ENCODE measurements around the gene PLXDC2. TPM values are rescaled to one million over a fixed set of nuclear protein-coding genes. Genes with fewer than 3 reads are reported as not detected.

Gene PLXDC2
- total RNA-seq, 3 donors from 2014 or later = 63.9 to 125 (median 101) TPM

GRCh38 chr10:20265146-20265545 is 448.9 kb downstream of the PLXDC2 start:
- no peak for DNase-seq (ENCODE audit: low spot score in 2 of 2)
- Histone ChIP-seq H3K27me3 (no peaks in the 10 kb centered on the region), H3K36me3 (no peaks in the 10 kb centered on the region), H3K9me3 (no peaks in the 10 kb centered on the region), H3K4me1 (no peaks in the 10 kb centered on the region), H3K4me3 (no peak overlapping the region), H3K27ac (no peak overlapping the region)
- intact Hi-C loops (cut with DNase I; ENCODE audit: low total_unique reads) = no loop called here
- TF ChIP-seq CTCF (IDR thresholded peaks at IDR 0.05) (no peak), POLR2AphosphoS5 (IDR thresholded peaks at IDR 0.05) (no peak), POLR2A (IDR thresholded peaks at IDR 0.05) (no peak)

GRCh38 chr10:20267734-20268133 is 451.5 kb downstream of the PLXDC2 start:
- DNase-seq (ENCODE audit: low spot score in 2 of 2) = no peak
- no peak overlapping the region for H3K27ac ChIP-seq
- no peak for TF ChIP-seq POLR2A (IDR thresholded peaks at IDR 0.05)
- TF ChIP-seq CTCF (IDR thresholded peaks at IDR 0.05) = no peak
- TF ChIP-seq POLR2AphosphoS5 (IDR thresholded peaks at IDR 0.05) = no peak
- H3K4me3 ChIP-seq = no peak overlapping the region
- H3K27me3 ChIP-seq = no peaks in the 10 kb centered on the region
- no peaks in the 10 kb centered on the region for H3K4me1 ChIP-seq
- intact Hi-C loops (cut with DNase I; ENCODE audit: low total_unique reads) = no loop called here
- no peaks in the 10 kb centered on the region for H3K9me3 ChIP-seq
- no peaks in the 10 kb centered on the region for H3K36me3 ChIP-seq

- TF ChIP-seq POLR2A (IDR thresholded peaks at IDR 0.05) (no peak), CTCF (IDR thresholded peaks at IDR 0.05) (no peak), POLR2AphosphoS5 (IDR thresholded peaks at IDR 0.05) (no peak)
- no peak for DNase-seq (ENCODE audit: low spot score in 2 of 2)
- intact Hi-C loops (cut with DNase I; ENCODE audit: low total_unique reads) = no loop called here
- H3K9me3 ChIP-seq = no peaks in the 10 kb centered on the region
- H3K27me3 ChIP-seq = no peaks in the 10 kb centered on the region
- no peak overlapping the region for H3K4me3 ChIP-seq
- no peaks in the 10 kb centered on the region for H3K36me3 ChIP-seq
- no peaks in the 10 kb centered on the region for H3K4me1 ChIP-seq
- no peak overlapping the region for H3K27ac ChIP-seq
Measured at GRCh38 chr10:20271490-20271889, 455.3 kb downstream of the PLXDC2 start.

- H3K4me1 ChIP-seq = no peaks in the 10 kb centered on the region
- intact Hi-C loops (cut with DNase I; ENCODE audit: low total_unique reads) = no loop called here
Measured at GRCh38 chr10:20272608-20273007, 456.4 kb downstream of the PLXDC2 start.

GRCh38 chr10:20274571-20274970 is 458.3 kb downstream of the PLXDC2 start:
- Histone ChIP-seq H3K9me3 (no peaks in the 10 kb centered on the region), H3K4me3 (no peak overlapping the region), H3K27me3 (no peaks in the 10 kb centered on the region), H3K4me1 (no peaks in the 10 kb centered on the region), H3K36me3 (no peaks in the 10 kb centered on the region), H3K27ac (no peak overlapping the region)
- TF ChIP-seq POLR2A (IDR thresholded peaks at IDR 0.05) (no peak), POLR2AphosphoS5 (IDR thresholded peaks at IDR 0.05) (no peak), CTCF (IDR thresholded peaks at IDR 0.05) (no peak)
- no peak for DNase-seq (ENCODE audit: low spot score in 2 of 2)
- intact Hi-C loops (cut with DNase I; ENCODE audit: low total_unique reads) = no loop called here

More at GRCh38 chr10:20272608-20273007, 456.4 kb downstream of the PLXDC2 start:
- no peak for DNase-seq (ENCODE audit: low spot score in 2 of 2)
- H3K36me3 ChIP-seq = no peaks in the 10 kb centered on the region
- H3K27ac ChIP-seq = no peak overlapping the region
- TF ChIP-seq POLR2AphosphoS5 (IDR thresholded peaks at IDR 0.05) (no peak), POLR2A (IDR thresholded peaks at IDR 0.05) (no peak)
- H3K9me3 ChIP-seq = no peaks in the 10 kb centered on the region
- H3K4me3 ChIP-seq = no peak overlapping the region
- no peaks in the 10 kb centered on the region for H3K27me3 ChIP-seq
